Measurements from ENCODE around the gene RBMS1. TPM values are rescaled to one million over a fixed set of nuclear protein-coding genes. Genes with fewer than 3 reads are reported as not detected.

Gene RBMS1
- total and polyA plus RNA-seq, 4 donors = 7.9 to 23.5 (median 15.5) TPM

- TF ChIP-seq SP1 (IDR thresholded peaks at IDR 0.05) = no peak
- TF ChIP-seq CTCF (IDR thresholded peaks at IDR 0.05; ENCODE audit: low read depth, low read length, missing input control) = no peak
- no peak for TF ChIP-seq HNF4G (IDR thresholded peaks at IDR 0.05)
- no peak for TF ChIP-seq FOXA1 (IDR thresholded peaks at IDR 0.05)
These were observed 264.0 kb downstream of the RBMS1 start (continued) for GRCh38 chr2:160229591-160229990.

DNA sequence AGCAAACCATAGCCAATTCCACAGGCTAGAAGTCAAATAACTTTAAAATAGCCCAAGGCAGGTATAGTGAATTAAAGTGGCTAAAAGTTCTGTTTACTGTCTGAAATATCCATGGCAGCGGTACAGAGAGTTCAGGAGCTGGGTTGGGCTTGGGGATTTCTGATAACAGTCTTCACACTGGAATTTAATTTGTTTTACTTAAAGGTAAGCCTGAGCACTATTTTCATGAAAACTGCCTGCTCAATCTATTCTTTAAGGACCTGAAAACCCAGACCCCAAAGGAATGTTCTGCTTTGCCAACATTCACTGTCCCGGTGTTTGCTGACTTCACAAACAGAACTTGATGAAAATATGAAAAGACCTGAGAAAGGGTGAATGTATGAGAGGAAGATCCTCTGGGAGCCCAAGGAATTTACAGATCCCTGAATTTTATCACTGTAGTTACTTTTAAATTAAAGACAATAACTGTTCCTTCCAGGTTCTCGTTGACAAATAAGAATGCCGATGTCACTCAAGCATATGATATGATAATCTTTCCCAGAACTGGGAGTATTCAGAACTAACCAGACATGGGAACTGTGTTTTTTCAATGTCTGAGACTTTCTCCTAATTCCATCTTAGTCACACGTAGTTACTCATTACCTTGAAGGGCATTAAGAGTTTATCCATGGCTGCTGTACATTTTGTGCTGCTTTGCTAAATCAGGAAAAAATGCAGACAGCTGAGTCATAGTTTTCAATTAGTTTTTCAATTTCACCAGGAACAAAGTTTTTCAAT, 265.3 kb downstream of the RBMS1 start:
- Histone ChIP-seq H3K4me3 (ENCODE audit: low read depth in 1 of 3, low read length in 3 of 3) (no peak overlapping the region), H3K9ac (ENCODE audit: low read depth in 1 of 2, low read length in 2 of 2) (no peak overlapping the region), H3K9me3 (ENCODE audit: control insufficient read depth in 4 of 4, low read length in 3 of 4) (no peaks in the 10 kb centered on the region), H3K36me3 (ENCODE audit: control insufficient read depth in 4 of 4, insufficient read depth in 3 of 4, low read depth in 1 of 4, low read length in 3 of 4) (no peaks in the 10 kb centered on the region), H3K27me3 (ENCODE audit: control insufficient read depth in 4 of 4, insufficient read depth in 4 of 4, low read length in 3 of 4) (no peaks in the 10 kb centered on the region), H3K4me1 (ENCODE audit: control insufficient read depth in 4 of 4, insufficient read depth in 4 of 4, low read length in 3 of 4) (no peaks in the 10 kb centered on the region), H3K27ac (ENCODE audit: low read depth in 1 of 2, low read length in 2 of 2) (no peak overlapping the region)
- TF ChIP-seq FOXA2 (IDR thresholded peaks at IDR 0.05) = no peak
- TF ChIP-seq RAD21 (IDR thresholded peaks at IDR 0.05) = no peak
- no peak for TF ChIP-seq TAF1 (conservative IDR thresholded peaks at IDR 0.05)
- TF ChIP-seq HNF4G (IDR thresholded peaks at IDR 0.05) = no peak
- TF ChIP-seq SP1 (IDR thresholded peaks at IDR 0.05) = no peak
- no peak for TF ChIP-seq RXRA (IDR thresholded peaks at IDR 0.05)
- DNase-seq (ENCODE audit: low spot score) = no peak
- WGBS = 72% methylated on average over 5 of the region's 5 CpGs

GRCh38 chr2:160227293-160227915, 266.2 kb downstream of the RBMS1 start:
- no peak for TF ChIP-seq HNF4G (IDR thresholded peaks at IDR 0.05)
- no peak for TF ChIP-seq HNF4A (conservative IDR thresholded peaks at IDR 0.05)
- TF ChIP-seq FOXA2 (IDR thresholded peaks at IDR 0.05) = no peak
- no peak for TF ChIP-seq MAX (IDR thresholded peaks at IDR 0.05)
- TF ChIP-seq TAF1 (conservative IDR thresholded peaks at IDR 0.05) = no peak
- TF ChIP-seq REST (IDR thresholded peaks at IDR 0.05) = no peak
- no peak for TF ChIP-seq EGR1 (IDR thresholded peaks at IDR 0.05; ENCODE audit: low read depth in 2 of 2)
- no peak for TF ChIP-seq NR2F2 (IDR thresholded peaks at IDR 0.05)
- TF ChIP-seq RXRA (IDR thresholded peaks at IDR 0.05) = no peak
- TF ChIP-seq ZBTB33 (IDR thresholded peaks at IDR 0.05) = no peak
- no peak for TF ChIP-seq CTCF (IDR thresholded peaks at IDR 0.05; ENCODE audit: low read depth, low read length, missing input control)
- TF ChIP-seq JUND (IDR thresholded peaks at IDR 0.05) = no peak
- no peak for TF ChIP-seq GABPA (IDR thresholded peaks at IDR 0.05 in 1 of 2, conservative IDR thresholded peaks at IDR 0.05 in 1 of 2)
- TF ChIP-seq SP1 (IDR thresholded peaks at IDR 0.05) = no peak
- no peak for TF ChIP-seq YY1 (IDR thresholded peaks at IDR 0.05)
- no peak for TF ChIP-seq RAD21 (IDR thresholded peaks at IDR 0.05)
- TF ChIP-seq, protein P1, sequence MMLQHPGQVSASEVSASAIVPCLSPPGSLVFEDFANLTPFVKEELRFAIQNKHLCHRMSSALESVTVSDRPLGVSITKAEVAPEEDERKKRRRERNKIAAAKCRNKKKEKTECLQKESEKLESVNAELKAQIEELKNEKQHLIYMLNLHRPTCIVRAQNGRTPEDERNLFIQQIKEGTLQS (IDR thresholded peaks at IDR 0.05) = no peak
- no peak for TF ChIP-seq FOXA1 (IDR thresholded peaks at IDR 0.05)
- peaks cover 0 to 3% (median 0%) of the 10 kb centered on the region in 4 donors for H3K9me3 ChIP-seq (ENCODE audit: control insufficient read depth in 4 of 4, low read length in 3 of 4)
- 71% methylated on average over 5 of the region's 5 CpGs for WGBS
- no peak overlapping the region for H3K9ac ChIP-seq (ENCODE audit: low read depth in 1 of 2, low read length in 2 of 2)
- no peaks in the 10 kb centered on the region for H3K27me3 ChIP-seq (ENCODE audit: control insufficient read depth in 4 of 4, insufficient read depth in 4 of 4, low read length in 3 of 4)
- H3K36me3 ChIP-seq (ENCODE audit: control insufficient read depth in 4 of 4, insufficient read depth in 3 of 4, low read depth in 1 of 4, low read length in 3 of 4) = no peaks in the 10 kb centered on the region
- DNase-seq (ENCODE audit: low spot score) = no peak
- no peak overlapping the region for H3K27ac ChIP-seq (ENCODE audit: low read depth in 1 of 2, low read length in 2 of 2)
- no peak overlapping the region for H3K4me3 ChIP-seq (ENCODE audit: low read depth in 1 of 3, low read length in 3 of 3)
- no peaks in the 10 kb centered on the region for H3K4me1 ChIP-seq (ENCODE audit: control insufficient read depth in 4 of 4, insufficient read depth in 4 of 4, low read length in 3 of 4)
